ENCODE data around the gene CCNF. TPM values are rescaled to one million over a fixed set of nuclear protein-coding genes. Genes with fewer than 3 reads are reported as not detected.

The CCNF gene
- total RNA-seq, 1 experiment from 2014 or later = 11.9 TPM

- no peak overlapping the region for H3K27ac Mint-ChIP-seq (ENCODE audit: low read depth, unreplicated experiment)
- H3K36me3 Mint-ChIP-seq (ENCODE audit: insufficient read depth, unreplicated experiment) = no peaks in the 10 kb centered on the region
- H3K9me3 Mint-ChIP-seq (ENCODE audit: unreplicated experiment) = no peaks in the 10 kb centered on the region
- BruUV-seq (replicated peaks) = no TSS peak
- DNase-seq (ENCODE audit: unreplicated experiment) = no peak
- H3K4me1 Mint-ChIP-seq (ENCODE audit: insufficient read depth, unreplicated experiment) = no peaks in the 10 kb centered on the region
- no peak overlapping the region for H3K4me3 Mint-ChIP-seq (ENCODE audit: unreplicated experiment)
- no peak for TF ChIP-seq CTCF (IDR thresholded peaks at IDR 0.05; ENCODE audit: unreplicated experiment)
- H3K27me3 Mint-ChIP-seq (ENCODE audit: insufficient read depth, unreplicated experiment) = no peaks in the 10 kb centered on the region
- POLR2A ChIA-PET = no interaction called here
- CTCF ChIA-PET = interaction anchor here (0.7 to 1.3 kb wide), 2 partner anchors 77 to 167 kb away, joined by 3 to 4 read pairs; partner anchors contain the start of gene ABCA3
- intact Hi-C loops (cut with micrococcal nuclease) = no loop called here
These were observed 77.9 kb downstream of the CCNF start for GRCh38 chr16:2507052-2507659.

- Mint-ChIP-seq H3K27me3 (ENCODE audit: insufficient read depth, unreplicated experiment) (no peaks in the 10 kb centered on the region), H3K4me3 (ENCODE audit: unreplicated experiment) (no peak overlapping the region), H3K4me1 (ENCODE audit: insufficient read depth, unreplicated experiment) (peaks cover 2% of the 10 kb centered on the region), H3K9me3 (ENCODE audit: unreplicated experiment) (no peaks in the 10 kb centered on the region), H3K36me3 (ENCODE audit: insufficient read depth, unreplicated experiment) (no peaks in the 10 kb centered on the region), H3K27ac (ENCODE audit: low read depth, unreplicated experiment) (no peak overlapping the region)
- TF ChIP-seq CTCF (IDR thresholded peaks at IDR 0.05; ENCODE audit: unreplicated experiment) = no peak
- no peak for DNase-seq (ENCODE audit: unreplicated experiment)
- ChIA-PET POLR2A (no interaction called here), CTCF (interaction anchor here (1.3 kb wide), 1 partner anchor 167 kb away, joined by 4 read pairs; the partner anchor contains the start of gene ABCA3)
- intact Hi-C loops (cut with micrococcal nuclease) = no loop called here
- no TSS peak for BruUV-seq (replicated peaks)
These were observed 78.4 kb downstream of the CCNF start for GRCh38 chr16:2507665-2508064.

Small RNAs within 50 kb of the gene (microRNA-seq; reads per million reads assigned to microRNA genes)
- gene MIR6767 = not detected
- gene MIR6768 = not detected

Other genes with a start within 250 kb of the CCNF start
- 0.10 and 0.14 TPM in 2 replicates for gene CASKIN1, start 232.8 kb upstream of the CCNF start, total RNA-seq (2022)
- 63.4 and 87.6 TPM in 2 replicates for gene MLST8, start 224.0 kb upstream of the CCNF start, total RNA-seq (2022)
- 4.6 and 5.2 TPM in 2 replicates for gene BRICD5, start 218.6 kb upstream of the CCNF start, total RNA-seq (2022)
- 11.3 and 12.0 TPM in 2 replicates for gene PGP, start 214.6 kb upstream of the CCNF start, total RNA-seq (2022)
- 26.2 and 28.4 TPM in 2 replicates for gene E4F1, start 205.9 kb upstream of the CCNF start, total RNA-seq (2022)
- gene DNASE1L2, start 193.0 kb upstream of the CCNF start, total RNA-seq (2022) = 1.5 and 3.8 TPM in 2 replicates
- gene ECI1, start 177.9 kb upstream of the CCNF start, total RNA-seq (2022) = 115 and 154 TPM in 2 replicates
- 245 and 247 TPM in 2 replicates for gene RNPS1, start 161.3 kb upstream of the CCNF start, total RNA-seq (2022)
- gene ABCA3, start 88.7 kb upstream of the CCNF start, total RNA-seq (2022) = 3.5 and 4.6 TPM in 2 replicates
- gene TEDC2, start 30.7 kb downstream of the CCNF start, total RNA-seq (2022) = 3.5 and 6.9 TPM in 2 replicates
- gene NTN3, start 41.9 kb downstream of the CCNF start, total RNA-seq (2022) = not detected in 2 replicates
- 7.6 and 8.1 TPM in 2 replicates for gene TBC1D24, start 45.7 kb downstream of the CCNF start, total RNA-seq (2022)
- gene ATP6V0C, start 84.5 kb downstream of the CCNF start, total RNA-seq (2022) = 173 and 198 TPM in 2 replicates
- gene AMDHD2, start 90.9 kb downstream of the CCNF start, total RNA-seq (2022) = 15.8 and 26.5 TPM in 2 replicates
- not detected in 2 replicates for gene CEMP1, start 102.0 kb downstream of the CCNF start, total RNA-seq (2022)
- gene PDPK1, start 108.6 kb downstream of the CCNF start, total RNA-seq (2022) = 32.3 and 38.0 TPM in 2 replicates